Gastroesophageal sphincter (tissue), 4 donors: ENCODE data around the gene USP17L29. TPM values are rescaled to one million over a fixed set of nuclear protein-coding genes. Genes with fewer than 3 reads are reported as not detected.
"Not testable (repeated sequence)": the region's sequence is repeated elsewhere in the genome, so short reads cannot be mapped to it uniquely, and the experiment has no call there.

Source experiments
- ATAC-seq: fragments of 150-250 bp; one replicate; pipeline ENCODE4 v1.9.1; 2016; ENCODE audit warnings: mild to moderate bottlenecking, moderate library complexity
- H3K27ac ChIP-seq, 4 donors: fragments of 200-600 bp; sonication (generic) in 3 of 4; 1 replicate in 3 of 4; 2 replicates in 1 of 4; pipeline ENCODE4 v1.5.1; 2016 to 2019
- H3K27me3 ChIP-seq: fragments of 200-600 bp; sonication (generic); one replicate; pipeline ENCODE4 v1.5.1; 2019
- H3K36me3 ChIP-seq, 2 donors: fragments of 200-600 bp; sonication (generic); one replicate each; pipeline ENCODE4 v1.5.1; 2019; ENCODE audit warnings: control low read depth in 1 of 2
- H3K4me1 ChIP-seq, 3 donors: fragments of 200-600 bp; sonication (generic); 1 replicate in 2 of 3; 2 replicates in 1 of 3; pipeline ENCODE4 v1.5.1; 2016 to 2019; ENCODE audit warnings: control low read depth in 2 of 3
- H3K4me3 ChIP-seq, 2 donors: fragments of 200-600 bp; sonication (generic); one replicate each; pipeline ENCODE4 v1.5.1; 2019; ENCODE audit warnings: mild to moderate bottlenecking in 1 of 2, moderate library complexity in 1 of 2
- H3K9me3 ChIP-seq, 3 donors: fragments of 200-600 bp; sonication (generic); one replicate each; pipeline ENCODE4 v1.5.1; 2017 to 2019; ENCODE audit warnings: control low read depth in 2 of 3
- WGBS, 2 donors: methylation state at CpG; one replicate each; pipeline ENCODE4 v1.1.5; 2018; ENCODE audit warnings: low coverage in 1 of 2; 5-methylcytosine and 5-hydroxymethylcytosine counted together
- total RNA-seq, 4 donors: library from RNA; depleted of rRNA; stranded (reverse); fragments of >200 nt; gene quantifications; one replicate each; pipeline ENCODE4 v1.1.0, GENCODE V29; 2016

The USP17L29 gene
- not detected for total RNA-seq

- H3K4me1 ChIP-seq, ATAC-seq, H3K27ac ChIP-seq, H3K4me3 ChIP-seq, H3K36me3 ChIP-seq, H3K27me3 ChIP-seq, H3K9me3 ChIP-seq: not testable (repeated sequence)
- WGBS, 2 donors, result no CpG with 5 or more reads among the region's 15 CpGs
These were observed at the start of gene USP17L29 for GRCh38 chr4:9353338-9353737. TSS of gene USP17L29 (plus strand) at chr4:9353638. CDS start at chr4:9353638, 0 bp downstream.

GRCh38 chr4:9324191-9324590 is 29.2 kb upstream of the USP17L29 start:
- ATAC-seq, result not testable (repeated sequence)
- 92 to 95% methylated on average over 4 of the region's 13 CpGs for WGBS, 2 donors

GRCh38 chr4:9324865-9325264 is 28.6 kb upstream of the USP17L29 start, which contains the start of gene USP17L24:
TSS of gene USP17L24 (plus strand) at chr4:9325165. CDS start at chr4:9325165, 0 bp downstream.
- not testable (repeated sequence) for H3K36me3 ChIP-seq, ATAC-seq, H3K27me3 ChIP-seq, H3K9me3 ChIP-seq, H3K27ac ChIP-seq, H3K4me1 ChIP-seq, H3K4me3 ChIP-seq
- no CpG with 5 or more reads among the region's 15 CpGs for WGBS, 2 donors

More at GRCh38 chr4:9324191-9324590, 29.2 kb upstream of the USP17L29 start:
- H3K27ac ChIP-seq, H3K9me3 ChIP-seq, H3K27me3 ChIP-seq, H3K36me3 ChIP-seq, H3K4me3 ChIP-seq, H3K4me1 ChIP-seq: not testable (repeated sequence)

GRCh38 chr4:9329611-9330010 is 23.8 kb upstream of the USP17L29 start, which contains the start of gene USP17L25:
TSS of gene USP17L25 (plus strand) at chr4:9329911. CDS start at chr4:9329911, 0 bp downstream.
- not testable (repeated sequence) for H3K4me3 ChIP-seq, H3K36me3 ChIP-seq, H3K9me3 ChIP-seq, H3K4me1 ChIP-seq, ATAC-seq, H3K27me3 ChIP-seq, H3K27ac ChIP-seq
- no CpG with 5 or more reads among the region's 15 CpGs for WGBS, 2 donors

- WGBS, 2 donors, result no CpG with 5 or more reads among the region's 15 CpGs
These were observed 19.1 kb upstream of the USP17L29 start, which contains the start of gene USP17L26 for GRCh38 chr4:9334358-9334757. TSS of gene USP17L26 (plus strand) at chr4:9334658. CDS start at chr4:9334658, 0 bp downstream.

GRCh38 chr4:9339103-9339502 is 14.3 kb upstream of the USP17L29 start, which contains the start of gene USP17L5:
TSS of gene USP17L5 (plus strand) at chr4:9339403. CDS start at chr4:9339403, 0 bp downstream.
- H3K9me3 ChIP-seq, ATAC-seq, H3K36me3 ChIP-seq, H3K4me1 ChIP-seq, H3K27ac ChIP-seq, H3K4me3 ChIP-seq, H3K27me3 ChIP-seq: not testable (repeated sequence)
- no CpG with 5 or more reads among the region's 15 CpGs for WGBS, 2 donors

More at GRCh38 chr4:9334358-9334757, 19.1 kb upstream of the USP17L29 start, which contains the start of gene USP17L26:
- H3K9me3 ChIP-seq, ATAC-seq, H3K27me3 ChIP-seq, H3K36me3 ChIP-seq, H3K27ac ChIP-seq, H3K4me1 ChIP-seq, H3K4me3 ChIP-seq: not testable (repeated sequence)

- not testable (repeated sequence) for H3K4me1 ChIP-seq, H3K4me3 ChIP-seq, ATAC-seq, H3K9me3 ChIP-seq, H3K27me3 ChIP-seq, H3K36me3 ChIP-seq, H3K27ac ChIP-seq
- WGBS, 2 donors, result no CpG with 5 or more reads among the region's 15 CpGs
These were observed 9.6 kb upstream of the USP17L29 start, which contains the start of gene USP17L27 for GRCh38 chr4:9343848-9344247. TSS of gene USP17L27 (plus strand) at chr4:9344148. CDS start at chr4:9344148, 0 bp downstream.

GRCh38 chr4:9348593-9348992 is 4.8 kb upstream of the USP17L29 start, which contains the start of gene USP17L28:
TSS of gene USP17L28 (plus strand) at chr4:9348893. CDS start at chr4:9348893, 0 bp downstream.
- not testable (repeated sequence) for H3K27ac ChIP-seq, ATAC-seq, H3K9me3 ChIP-seq, H3K36me3 ChIP-seq, H3K27me3 ChIP-seq, H3K4me3 ChIP-seq, H3K4me1 ChIP-seq
- no CpG with 5 or more reads among the region's 15 CpGs for WGBS, 2 donors

GRCh38 chr4:9350866-9351265 is 2.6 kb upstream of the USP17L29 start:
- not testable (repeated sequence) for H3K4me1 ChIP-seq, H3K27ac ChIP-seq, H3K9me3 ChIP-seq, H3K4me3 ChIP-seq, H3K27me3 ChIP-seq, H3K36me3 ChIP-seq, ATAC-seq
- WGBS, 2 donors, result no CpG with 5 or more reads among the region's 18 CpGs

- not testable (repeated sequence) for H3K27me3 ChIP-seq, H3K9me3 ChIP-seq, H3K27ac ChIP-seq, H3K4me1 ChIP-seq, ATAC-seq, H3K36me3 ChIP-seq, H3K4me3 ChIP-seq
- WGBS, 2 donors, result no CpG with 5 or more reads among the region's 15 CpGs
These were observed 9.4 kb downstream of the USP17L29 start, which contains the start of gene USP17L30 for GRCh38 chr4:9362829-9363228. TSS of gene USP17L30 (plus strand) at chr4:9363129. CDS start at chr4:9363129, 0 bp downstream.

GRCh38 chr4:9379881-9380280 is 26.4 kb downstream of the USP17L29 start:
- ATAC-seq, H3K36me3 ChIP-seq, H3K4me3 ChIP-seq, H3K27ac ChIP-seq, H3K9me3 ChIP-seq, H3K4me1 ChIP-seq, H3K27me3 ChIP-seq: not testable (repeated sequence)
- 67% methylated on average over 1 of the region's 1 CpG; no CpG with 5 or more reads in 1 of the 2 donors for WGBS, 2 donors
